ENCODE measurements around the gene C2orf81.
A peak's percentile ranks its signal among the peaks of the same experiment; 100 is the strongest.
"Not testable (repeated sequence)": the region's sequence is repeated elsewhere in the genome, so short reads cannot be mapped to it uniquely, and the experiment has no call there.

C2orf81 gene

DNA sequence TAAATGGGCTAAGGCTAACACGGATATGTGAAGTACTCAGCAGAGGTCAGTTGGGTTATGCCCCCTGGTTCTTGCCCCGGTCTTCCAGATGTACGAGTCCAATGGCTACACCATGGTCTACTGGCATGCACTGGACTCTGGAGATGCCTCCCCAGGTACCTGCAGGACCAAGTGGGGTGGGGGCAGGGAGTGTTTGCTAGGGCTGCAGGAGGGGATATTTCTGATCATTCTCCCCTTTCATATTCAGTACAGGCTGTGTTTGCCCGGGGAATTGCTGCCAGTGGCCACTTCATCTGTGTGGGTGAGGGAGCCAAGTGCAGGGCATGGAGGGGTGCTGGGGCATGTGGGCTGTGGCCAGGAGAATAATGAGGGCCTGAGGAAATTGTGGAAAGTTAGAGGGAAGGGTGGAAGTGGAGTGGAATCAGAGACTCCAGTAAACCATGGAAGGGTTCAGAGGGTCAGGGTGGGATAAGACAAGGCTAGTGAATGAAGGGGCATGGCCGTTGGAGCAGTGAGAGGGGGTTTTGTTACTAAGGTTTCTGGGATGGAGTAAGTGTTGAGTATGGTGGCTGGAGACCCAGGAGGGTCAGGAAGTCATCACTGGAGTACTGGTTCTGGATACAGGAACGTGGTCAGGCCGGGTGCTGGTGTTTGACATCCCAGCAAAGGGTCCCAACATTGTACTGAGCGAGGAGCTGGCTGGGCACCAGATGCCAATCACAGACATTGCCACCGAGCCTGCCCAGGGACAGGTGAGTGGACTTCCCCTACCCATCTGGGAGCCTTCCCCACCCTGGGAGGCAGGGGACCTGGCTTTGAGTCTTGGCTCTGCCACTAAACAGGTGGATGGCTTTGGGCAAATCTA lies 2.0 kb upstream of the C2orf81 start:
- no peak for DNase-seq

DNA sequence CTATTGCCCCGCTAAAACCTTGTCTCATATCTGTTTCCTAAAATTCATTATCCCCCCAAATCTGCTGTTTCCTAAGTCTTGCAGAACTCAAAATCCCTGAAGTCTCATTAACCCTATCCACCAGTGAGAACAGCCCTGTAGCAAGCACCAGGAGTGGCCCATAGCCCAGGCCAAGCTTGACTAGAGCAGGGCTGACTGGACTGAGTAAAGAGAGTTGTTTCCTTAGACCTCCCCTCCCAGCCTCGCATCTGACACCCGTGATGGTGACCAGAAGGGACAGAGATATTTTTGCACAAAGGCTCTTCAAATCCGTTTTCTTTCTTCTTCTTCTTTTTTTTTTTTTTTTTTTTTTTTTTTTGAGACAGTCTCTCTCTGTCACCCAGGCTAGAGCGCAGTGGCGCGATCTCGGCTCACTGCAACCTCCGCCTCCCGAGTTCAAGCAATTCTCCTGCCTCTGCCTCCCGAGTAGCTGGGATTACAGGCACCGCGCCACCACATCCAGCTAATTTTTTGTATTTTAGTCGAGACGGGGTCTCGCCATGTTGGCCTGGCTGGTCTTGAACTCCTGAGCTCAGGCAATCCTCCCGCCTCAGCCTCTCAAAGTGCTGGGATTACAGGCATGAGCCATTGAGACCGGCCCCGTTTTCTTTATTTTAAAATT lies 846 bp downstream of the C2orf81 start:
- DNase-seq: not testable (repeated sequence)

DNA sequence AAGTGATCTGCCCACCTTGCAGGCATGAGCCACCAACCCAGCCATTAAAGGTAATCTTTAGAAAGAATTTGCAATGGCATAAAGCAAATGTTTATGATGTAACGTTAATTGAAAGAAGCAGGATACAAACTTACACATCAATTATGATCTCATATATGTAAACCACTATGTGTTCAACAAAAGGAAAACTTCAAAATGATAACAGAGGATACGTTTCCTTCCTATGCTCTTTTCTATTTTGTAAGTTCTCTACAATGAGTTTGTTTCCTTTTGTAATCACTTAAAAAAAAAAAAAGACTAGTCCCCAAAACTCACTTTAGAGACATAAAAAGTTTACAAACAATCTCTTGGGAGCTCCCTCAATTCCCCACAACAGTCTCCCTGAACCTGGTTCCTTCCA lies 1.4 kb downstream of the C2orf81 start:
- DNase-seq: no peak

DNA sequence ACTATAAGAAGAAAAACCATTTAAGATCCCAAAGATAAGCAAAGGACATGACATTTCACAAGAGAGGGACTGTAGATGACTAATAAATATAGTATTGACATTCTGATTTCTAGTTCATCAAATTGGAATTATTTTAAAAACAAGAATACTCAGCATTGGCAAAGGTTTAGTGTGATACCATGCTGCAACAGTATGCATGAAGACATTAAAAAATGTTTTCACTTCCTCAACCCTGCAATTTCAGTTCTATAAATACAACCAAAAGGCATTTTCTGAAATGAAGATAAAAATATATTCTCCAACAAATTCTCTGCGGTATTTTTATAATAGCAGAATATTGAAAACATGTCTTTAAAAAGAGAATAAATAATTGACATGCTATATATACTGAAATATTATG lies 2.1 kb downstream of the C2orf81 start:
- DNase-seq: no peak

DNA sequence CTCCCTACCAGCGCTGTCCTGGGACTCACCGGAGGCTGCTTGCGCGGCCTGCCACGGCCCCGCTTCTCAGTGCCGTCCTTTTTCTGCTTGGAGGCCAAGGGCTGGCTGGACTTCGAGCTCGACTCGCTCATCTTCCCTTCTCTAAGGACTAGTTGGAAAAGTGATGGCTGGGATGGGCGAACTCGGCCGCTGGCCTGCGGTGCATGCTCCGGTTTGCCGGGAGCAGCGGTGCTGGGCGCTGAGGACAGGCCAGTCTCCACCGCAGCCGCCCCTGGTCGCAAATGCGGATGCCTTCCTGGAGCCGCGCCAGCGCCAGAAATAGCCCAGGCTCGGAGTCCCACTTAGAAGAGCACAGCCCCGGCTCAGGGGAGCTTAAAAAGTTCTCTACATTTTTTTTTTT lies 3.1 kb downstream of the C2orf81 start:
- no peak for DNase-seq

DNA sequence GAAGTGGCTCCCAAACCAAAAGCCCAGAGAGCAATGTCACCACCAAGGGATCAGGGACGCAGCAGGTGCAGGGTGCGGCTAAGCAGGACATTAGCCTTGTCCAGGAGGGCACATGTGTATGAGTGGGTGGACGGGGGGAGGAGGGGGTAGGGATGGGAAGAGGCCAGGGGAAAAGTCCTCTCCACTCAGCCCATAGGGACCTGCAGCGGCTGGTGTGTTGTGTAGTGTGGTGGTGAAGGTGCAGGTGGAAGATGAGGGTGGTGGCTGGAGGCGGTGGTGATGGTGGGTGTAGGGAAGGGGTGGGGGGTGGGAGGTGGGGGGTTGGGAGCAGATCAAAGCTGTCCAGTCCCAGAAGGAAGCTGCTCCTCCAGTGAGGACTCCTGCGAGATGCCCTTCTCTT lies 3.7 kb downstream of the C2orf81 start:
- no peak for DNase-seq

DNA sequence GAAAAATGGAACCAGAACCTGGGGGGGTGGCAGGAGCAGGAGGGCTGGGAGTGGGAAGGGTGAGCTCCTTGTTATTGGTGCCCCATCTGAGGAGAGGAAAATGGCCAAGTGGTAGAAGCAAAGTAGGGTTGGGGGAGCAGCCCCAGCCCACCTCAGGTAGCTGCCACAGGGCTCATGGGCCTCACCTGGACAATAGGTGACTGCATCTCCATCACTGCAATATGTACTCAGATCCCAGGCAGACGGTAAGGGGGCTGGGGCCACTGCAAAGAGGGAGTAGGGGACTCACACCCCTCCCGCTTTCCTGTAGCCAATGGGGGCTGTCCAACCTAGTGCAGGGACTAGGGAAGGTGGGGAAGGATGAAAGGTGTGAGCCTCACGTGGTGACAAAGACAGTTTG lies 4.2 kb downstream of the C2orf81 start:
- no peak for DNase-seq

DNA sequence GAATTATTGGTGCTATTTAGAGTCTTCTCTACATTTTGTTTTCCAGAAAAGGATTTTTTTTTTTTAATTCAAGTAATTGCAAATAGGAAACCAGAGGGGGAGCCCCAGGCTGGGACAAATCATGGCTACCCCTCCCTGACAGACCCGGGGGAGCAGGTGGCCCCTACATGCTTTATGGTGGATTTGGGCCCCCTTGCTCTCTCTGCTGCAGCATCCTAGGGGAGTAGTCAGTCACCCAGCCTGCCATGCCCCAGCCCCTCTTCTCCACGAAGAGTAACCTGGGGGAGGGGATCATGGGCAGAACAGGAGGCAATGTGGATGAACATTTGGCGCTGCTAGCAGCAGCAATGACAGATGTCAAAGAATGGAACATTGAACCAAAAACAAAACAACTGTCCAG lies 4.6 kb downstream of the C2orf81 start:
- DNase-seq: no peak

DNA sequence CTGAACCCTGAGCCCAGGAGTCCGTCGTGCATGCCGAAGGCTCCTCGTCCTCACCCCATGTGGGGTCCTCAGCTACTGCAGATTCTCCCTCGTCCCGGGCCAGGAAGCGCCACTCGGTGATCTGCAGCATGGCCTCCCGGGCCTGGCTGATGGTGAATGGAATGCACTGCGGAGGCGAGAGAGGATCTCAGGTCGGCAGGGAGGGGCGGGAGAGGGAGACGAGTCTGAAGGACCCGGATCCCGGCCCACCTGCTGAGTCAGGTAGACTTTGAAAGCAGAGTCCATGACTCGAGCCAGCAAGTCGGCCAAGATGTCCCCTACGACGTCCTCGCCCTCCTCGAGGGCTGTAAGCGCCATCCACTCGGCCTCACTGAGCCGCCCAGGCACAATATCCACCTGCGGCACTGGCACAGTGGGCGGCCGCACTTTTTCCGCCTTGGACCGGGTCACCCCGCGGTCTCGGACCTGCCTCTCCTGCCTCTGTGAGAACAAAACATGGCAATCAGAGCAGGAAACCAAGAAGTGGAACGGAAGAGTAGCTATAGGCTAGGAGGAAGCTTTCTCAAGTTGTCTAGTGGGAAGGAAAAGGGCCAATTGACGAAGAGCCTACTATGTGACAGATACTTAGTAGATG lies 5.5 kb downstream of the C2orf81 start:
- no peak for DNase-seq

DNA sequence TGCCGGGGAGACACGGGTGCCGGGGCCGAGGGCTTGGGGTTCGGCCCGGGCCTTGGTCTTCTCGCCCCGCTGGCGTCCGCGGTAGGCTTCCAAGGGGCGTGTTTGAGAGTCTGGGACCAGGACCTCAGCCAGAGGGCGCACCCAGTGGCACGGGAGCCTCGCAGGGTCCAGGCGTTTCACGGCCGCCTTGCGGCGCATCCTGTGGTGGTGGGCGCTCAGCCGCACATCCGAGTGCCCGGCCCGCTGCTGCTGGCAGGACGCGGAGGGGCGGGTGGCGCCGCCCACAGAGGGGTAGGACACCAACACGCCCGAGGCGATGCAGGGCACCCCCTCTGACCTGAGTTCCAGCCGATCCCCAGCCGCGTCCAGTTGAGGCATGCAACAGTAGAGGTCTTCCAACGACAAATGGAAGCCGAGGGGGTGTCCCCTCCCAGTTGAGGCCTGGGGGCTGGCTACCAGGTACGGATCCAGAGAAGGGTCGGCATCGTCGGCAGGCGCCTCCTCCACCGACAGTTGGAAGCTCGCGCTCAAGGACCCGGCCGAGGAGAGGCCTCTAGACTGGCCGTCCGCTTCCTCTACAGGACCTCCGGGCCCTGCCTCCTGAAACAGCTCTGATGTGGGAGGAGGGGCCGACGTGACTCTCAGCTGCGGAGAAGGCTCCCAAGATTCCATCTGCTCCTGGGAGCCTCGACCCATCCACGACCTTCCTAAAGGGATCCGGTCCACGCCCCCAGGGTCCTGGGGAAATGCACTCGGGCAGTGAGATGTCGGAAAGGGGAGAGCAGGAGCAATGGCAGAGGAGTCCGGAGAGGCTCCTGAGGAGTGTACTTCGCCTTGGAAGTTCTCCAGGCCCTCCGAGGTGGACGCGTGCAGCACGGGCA lies 6.3 kb downstream of the C2orf81 start:
- DNase-seq: no peak

DNA sequence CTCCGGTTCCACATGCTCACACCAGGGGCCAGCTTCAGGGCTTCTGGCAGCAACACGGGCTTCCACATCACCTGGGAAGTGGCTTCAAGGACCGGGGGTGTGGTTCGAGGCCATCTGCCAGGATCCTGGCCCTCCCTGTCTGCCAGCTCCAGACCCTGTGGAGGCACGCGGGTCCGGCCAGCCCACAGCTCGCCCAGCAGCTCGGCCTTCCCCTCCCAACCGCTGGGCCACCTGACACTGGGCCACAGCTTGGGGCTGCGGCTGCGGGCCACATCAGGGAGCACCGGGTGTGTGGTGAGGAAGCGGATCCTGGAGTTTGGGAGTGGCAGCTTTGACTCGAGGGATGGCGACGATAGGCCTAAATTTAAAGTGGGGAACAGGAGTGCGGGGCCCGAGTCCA lies 7.0 kb downstream of the C2orf81 start:
- DNase-seq: no peak

DNA sequence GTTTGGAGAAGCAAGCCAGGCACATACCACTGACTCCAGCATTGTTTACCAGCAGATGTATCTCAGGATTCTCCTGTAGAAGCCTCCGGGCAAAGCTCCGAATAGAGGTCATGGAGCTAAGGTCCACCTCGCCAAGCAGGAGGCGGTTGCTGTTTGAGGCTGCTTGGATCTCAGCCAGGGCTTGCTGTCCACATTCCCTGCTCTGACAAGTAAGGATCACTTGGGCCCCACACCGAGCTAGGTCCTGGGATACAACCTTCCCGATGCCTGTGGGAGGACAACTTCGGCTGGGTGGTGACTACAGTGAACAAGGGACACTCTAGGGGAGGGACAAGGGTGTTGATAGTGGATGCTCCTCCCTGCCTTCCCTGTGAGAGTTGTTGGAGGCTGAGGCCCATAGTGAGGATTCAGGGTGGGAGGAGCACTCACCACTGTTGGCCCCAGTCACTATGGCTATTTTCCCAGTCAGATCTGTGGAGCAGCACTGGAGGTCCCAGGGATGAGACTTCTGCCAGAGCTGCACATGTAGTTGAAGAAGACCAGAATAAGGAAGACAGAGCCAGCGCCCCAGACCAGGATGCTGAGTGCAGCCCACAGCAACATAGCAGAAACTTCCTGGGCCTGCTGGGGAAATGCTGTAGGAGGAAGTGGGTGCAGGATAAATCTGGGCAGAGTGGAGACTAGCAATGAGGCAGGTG lies 8.3 kb downstream of the C2orf81 start:
- no peak for DNase-seq

DNA sequence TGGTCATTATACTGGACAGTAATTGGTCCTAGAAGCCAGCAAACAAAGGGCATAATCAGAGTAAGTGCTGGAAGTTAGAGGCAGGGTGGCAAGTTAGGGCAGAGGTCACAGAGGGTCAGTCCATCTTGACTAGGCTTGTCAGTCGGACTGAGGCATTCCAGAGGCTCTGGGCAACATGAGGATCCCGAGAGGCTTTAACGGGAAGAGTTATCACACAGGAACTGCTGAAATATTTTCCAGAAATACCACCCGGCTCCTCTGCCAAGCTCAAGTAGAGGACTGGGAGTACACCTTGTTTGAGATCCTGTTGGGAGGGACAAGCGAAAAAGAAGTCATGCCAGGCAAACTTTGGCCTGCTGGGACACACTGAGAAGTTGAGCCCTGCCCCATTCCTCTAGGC lies 13.7 kb downstream of the C2orf81 start:
- no peak for DNase-seq

DNA sequence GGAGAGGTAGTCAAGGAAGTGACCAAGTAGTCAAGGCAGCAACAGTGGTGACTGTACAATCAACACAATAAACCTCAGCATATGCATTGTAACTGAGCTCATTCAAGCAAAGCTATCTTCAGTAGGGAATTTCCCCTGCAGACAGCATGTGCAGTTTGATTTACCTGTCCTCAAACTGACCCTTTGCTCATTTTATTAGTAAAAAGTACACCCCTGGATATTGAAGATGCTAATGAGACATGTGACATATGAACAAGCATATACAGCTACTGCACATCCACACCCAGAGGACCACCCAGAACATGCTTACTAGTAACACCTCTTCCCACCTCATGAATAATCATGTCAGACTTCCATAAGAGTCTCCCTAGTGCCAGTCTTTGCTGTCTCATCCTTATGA lies 15.4 kb downstream of the C2orf81 start:
- no peak for DNase-seq

DNA sequence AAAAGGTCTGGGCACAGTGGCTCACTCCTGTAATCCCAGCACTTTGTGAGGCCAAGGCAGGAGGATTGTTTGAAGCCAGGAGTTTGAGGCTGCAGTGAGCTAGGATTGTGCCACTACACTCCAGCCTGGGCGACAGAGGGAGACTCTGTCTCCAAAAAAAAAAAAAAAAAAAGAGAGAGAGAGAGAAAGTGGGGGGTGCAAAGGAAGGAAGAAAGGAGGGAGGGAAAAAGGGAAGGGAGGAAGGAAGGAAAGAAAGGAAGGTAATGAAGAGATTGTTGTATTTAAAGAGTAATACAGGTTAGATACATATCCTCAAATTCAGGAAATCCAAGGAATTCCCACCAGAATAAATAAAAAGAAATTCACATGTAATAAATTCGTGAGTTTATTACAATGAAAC lies 19.5 kb downstream of the C2orf81 start:
- DNase-seq: no peak

DNA sequence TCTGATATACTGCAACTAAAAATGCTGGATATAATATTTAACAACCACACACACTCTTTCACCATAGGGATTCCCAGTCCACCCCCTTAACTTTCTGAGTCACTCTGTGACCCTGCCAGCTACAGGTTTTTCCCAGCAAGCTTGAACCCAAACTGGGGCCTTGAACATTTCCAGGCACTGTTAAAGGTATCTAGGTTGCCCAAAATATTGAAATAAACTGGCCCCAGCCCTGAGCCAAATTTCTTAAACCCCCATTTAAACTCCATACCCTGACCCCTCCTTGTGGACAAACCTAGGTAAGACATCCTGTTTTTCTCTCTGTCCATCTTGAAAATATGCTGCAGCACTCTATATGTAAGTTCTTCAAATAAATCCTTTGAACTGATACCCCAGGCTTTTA lies 21.6 kb downstream of the C2orf81 start:
- DNase-seq: no peak

DNA sequence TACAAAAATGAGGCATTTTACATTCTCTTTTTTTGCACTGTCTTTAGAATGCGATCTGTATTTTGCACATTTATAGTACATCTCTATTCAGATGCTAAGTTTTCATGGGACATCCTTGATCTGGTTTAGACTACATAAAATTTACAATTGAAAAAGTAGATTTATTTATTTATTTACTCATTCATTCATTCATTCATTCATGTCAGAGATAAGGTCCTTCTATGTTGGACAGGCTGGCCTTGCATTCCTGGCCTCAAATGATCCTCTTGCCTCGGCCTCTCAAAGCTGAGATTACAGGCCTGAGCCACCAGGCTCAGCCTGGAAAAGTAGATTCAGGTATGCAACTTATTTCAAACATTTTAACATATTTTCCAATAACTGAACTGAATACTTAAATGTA lies 25.3 kb downstream of the C2orf81 start:
- DNase-seq: no peak

DNA sequence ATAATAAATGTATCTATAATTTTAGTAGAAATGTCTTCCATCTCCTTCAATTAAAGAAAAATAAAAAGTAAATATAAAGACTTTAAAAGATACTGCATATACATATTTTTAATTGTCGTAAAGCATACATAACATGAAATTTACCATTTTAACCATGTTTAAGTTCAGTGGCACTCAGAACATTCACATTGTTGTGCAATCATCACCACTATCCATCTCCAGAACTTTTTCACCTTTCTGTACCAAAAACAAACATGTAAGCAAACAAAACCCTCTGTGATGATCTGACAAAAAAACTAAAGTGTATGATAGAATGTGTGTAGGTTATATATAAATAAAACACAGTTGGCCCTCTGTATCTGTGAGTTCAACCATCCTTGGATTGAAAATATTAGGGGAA lies 27.9 kb downstream of the C2orf81 start:
- no peak for DNase-seq

DNA sequence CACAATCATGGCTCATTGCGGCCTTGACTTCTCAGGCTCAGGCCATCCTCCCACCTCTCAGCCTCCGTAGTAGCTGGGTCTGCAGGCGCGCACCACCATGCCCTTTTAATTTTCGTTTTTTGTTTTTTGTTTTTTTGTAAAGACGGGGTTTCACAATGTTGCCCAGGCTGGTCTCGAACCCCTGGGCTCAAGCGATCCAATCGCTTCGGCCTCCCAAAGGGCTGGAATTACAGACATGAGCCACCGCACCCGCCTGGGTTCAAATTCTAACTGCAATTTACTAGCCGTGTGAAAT lies 29.0 kb downstream of the C2orf81 start:
- no peak for DNase-seq

DNA sequence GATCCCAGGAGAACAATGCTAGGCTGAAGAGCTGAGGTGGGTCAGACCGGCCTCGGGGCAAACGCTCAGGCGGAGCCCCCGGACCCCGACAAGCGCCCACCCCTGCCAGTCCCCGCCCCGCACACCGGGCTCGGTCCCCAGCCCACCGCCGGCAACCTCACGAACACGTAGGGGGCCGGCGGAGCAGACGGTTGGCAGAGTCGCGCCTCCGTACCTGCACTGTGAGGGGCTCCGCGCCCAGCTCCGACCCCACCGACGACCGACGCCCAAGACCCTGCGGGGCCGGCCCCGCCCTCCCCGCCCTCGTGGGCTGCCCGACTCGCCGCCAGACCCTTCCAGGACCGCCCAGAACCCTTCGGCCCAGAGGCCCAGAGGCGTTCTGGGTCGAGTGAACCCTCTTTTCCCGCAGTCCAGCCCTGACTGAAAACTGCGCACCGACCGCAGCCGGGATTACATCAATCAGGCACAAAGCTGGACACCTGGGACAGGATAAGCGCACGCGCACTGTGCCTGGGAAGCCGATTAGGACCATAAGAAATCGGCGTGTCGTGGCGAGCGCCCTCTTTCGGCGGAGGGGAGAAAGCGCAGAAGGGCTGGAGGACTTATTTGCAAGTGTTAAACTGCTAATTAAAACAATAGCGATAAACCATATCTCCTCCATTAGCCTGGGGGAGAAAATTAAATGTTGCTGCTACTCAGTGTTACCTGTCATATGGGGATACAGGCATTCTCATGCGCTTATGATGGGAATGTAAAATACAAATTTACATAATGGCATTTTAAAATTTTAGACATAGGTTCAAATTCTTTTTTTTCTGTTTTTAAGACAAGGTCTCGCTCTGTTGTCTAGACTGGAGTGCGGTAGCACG lies 29.6 kb downstream of the C2orf81 start:
- peak; percentile 86 for DNase-seq

DNA sequence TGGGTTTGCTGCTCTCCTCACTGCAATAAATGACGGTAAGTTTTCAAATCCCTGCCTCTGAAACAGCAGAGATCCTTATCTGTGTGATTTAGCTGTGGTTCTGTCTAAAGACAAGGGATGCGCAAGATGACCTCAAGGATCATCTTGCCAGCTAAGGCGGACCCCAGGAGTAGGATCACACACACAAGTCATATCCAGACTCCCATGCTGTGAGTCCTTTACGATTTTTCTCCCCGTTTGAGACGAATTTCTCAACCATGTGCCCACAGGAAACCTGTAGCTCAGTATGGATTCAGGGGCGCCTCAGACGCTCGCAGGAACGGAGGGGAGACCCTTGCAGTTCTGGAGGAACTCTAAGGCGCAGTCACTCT lies 30.2 kb downstream of the C2orf81 start:
- DNase-seq: no peak

DNA sequence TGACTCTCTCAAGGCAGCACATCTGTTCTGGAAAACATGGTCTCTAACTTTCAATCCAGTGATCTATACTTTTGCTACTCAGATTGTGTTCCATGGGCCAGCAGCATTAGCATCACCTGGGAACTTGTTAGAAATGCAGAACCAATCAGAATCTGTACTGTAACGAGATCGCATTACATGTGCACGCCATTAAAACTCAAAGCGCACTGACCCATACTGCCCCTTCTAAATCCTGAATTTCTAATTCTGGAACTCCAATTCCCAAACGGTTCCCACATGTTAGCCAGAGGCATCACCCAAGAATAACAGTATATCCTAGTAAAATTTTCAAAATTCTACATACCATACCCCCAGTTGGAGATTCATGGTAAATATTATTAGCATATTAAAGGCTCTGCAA lies 30.8 kb downstream of the C2orf81 start:
- DNase-seq: no peak
